Activated CD8-positive, alpha-beta memory T cell treated with anti-CD3 and anti-CD28 coated beads for 1 hour (primary cell): ENCODE measurements around the gene TERB2.
"Not testable (repeated sequence)": the region's sequence is repeated elsewhere in the genome, so short reads cannot be mapped to it uniquely, and the experiment has no call there.

ENCODE experiments used
- DNase-seq, 2 donors: peaks; one replicate each; pipeline ENCODE4 v3.0.0-alpha.2; 2020; ENCODE audit warnings: low read depth in 1 of 2; ENCODE audit errors: extremely low read depth in 1 of 2

The TERB2 gene

GRCh38 chr15:44956388-44956787, at the start of gene TERB2:
Gene TERB2, plus strand, starts transcription at chr15:44956687. Its CDS starts 32 bp downstream, at chr15:44956719.
- no peak for DNase-seq

- DNase-seq = no peak
These were observed 47.1 kb upstream of the TERB2 start for GRCh38 chr15:44909423-44909822.

GRCh38 chr15:44910981-44911625, 45.4 kb upstream of the TERB2 start:
- DNase-seq = no peak

GRCh38 chr15:44912186-44912585, 44.3 kb upstream of the TERB2 start:
- DNase-seq = not testable (repeated sequence)

- not testable (repeated sequence) for DNase-seq
These were observed 43.5 kb upstream of the TERB2 start for GRCh38 chr15:44912974-44913448.

GRCh38 chr15:44918136-44918535, 38.4 kb upstream of the TERB2 start:
- DNase-seq = no peak

- DNase-seq = not testable (repeated sequence)
These were observed 27.8 kb upstream of the TERB2 start for GRCh38 chr15:44928658-44929057.

- not testable (repeated sequence) for DNase-seq
These were observed 26.2 kb upstream of the TERB2 start for GRCh38 chr15:44930283-44930682.

- DNase-seq = not testable (repeated sequence)
These were observed 1.8 kb downstream of the TERB2 start for GRCh38 chr15:44958302-44958701.

- DNase-seq = no peak
These were observed 12.0 kb downstream of the TERB2 start for GRCh38 chr15:44968475-44968874.

- DNase-seq = no peak
These were observed 14.5 kb downstream of the TERB2 start for GRCh38 chr15:44971036-44971435.

- not testable (repeated sequence) for DNase-seq
These were observed 19.7 kb downstream of the TERB2 start for GRCh38 chr15:44976183-44976582.

- not testable (repeated sequence) for DNase-seq
These were observed 21.3 kb downstream of the TERB2 start for GRCh38 chr15:44977781-44978180.

- not testable (repeated sequence) for DNase-seq
These were observed 23.3 kb downstream of the TERB2 start for GRCh38 chr15:44979617-44980339.

- not testable (repeated sequence) for DNase-seq
These were observed 27.7 kb downstream of the TERB2 start for GRCh38 chr15:44984144-44984543.

- DNase-seq = not testable (repeated sequence)
These were observed 30.0 kb downstream of the TERB2 start for GRCh38 chr15:44986346-44987055.

GRCh38 chr15:44987711-44988110, 31.2 kb downstream of the TERB2 start:
- not testable (repeated sequence) for DNase-seq

GRCh38 chr15:44988184-44988869, 31.8 kb downstream of the TERB2 start:
- not testable (repeated sequence) for DNase-seq

- DNase-seq = not testable (repeated sequence)
These were observed 32.4 kb downstream of the TERB2 start for GRCh38 chr15:44988870-44989219.

- DNase-seq = not testable (repeated sequence)
These were observed 41.1 kb downstream of the TERB2 start for GRCh38 chr15:44997632-44998031.

GRCh38 chr15:44999105-44999504, 42.6 kb downstream of the TERB2 start:
- no peak for DNase-seq
